HFFc6 (cell line): ENCODE data around the gene PRC1. TPM values are rescaled to one million over a fixed set of nuclear protein-coding genes. Genes with fewer than 3 reads are reported as not detected.

Experiments
- DNase-seq: peaks from one replicate; pipeline ENCODE4 v3.0.0-alpha.2; 2018
- H3K27ac Mint-ChIP-seq: 2 replicates; pipeline ENCODE4 v1.8.0; 2020; ENCODE audit warnings: mild to moderate bottlenecking, mixed read lengths
- H3K27me3 Mint-ChIP-seq: 2 replicates; pipeline ENCODE4 v1.8.0; 2021; ENCODE audit warnings: mild to moderate bottlenecking, moderate library complexity, mixed read lengths; ENCODE audit not compliant: insufficient read depth
- H3K36me3 Mint-ChIP-seq: 2 replicates; pipeline ENCODE4 v1.8.0; 2021; ENCODE audit warnings: low read depth, mixed read lengths
- H3K4me1 Mint-ChIP-seq: 2 replicates; pipeline ENCODE4 v1.8.0; 2020; ENCODE audit warnings: low read depth, mixed read lengths
- H3K4me3 Mint-ChIP-seq: 2 replicates; pipeline ENCODE4 v1.8.0; 2020; ENCODE audit warnings: mild to moderate bottlenecking, moderate library complexity, mixed read lengths
- H3K9me3 Mint-ChIP-seq: 2 replicates; pipeline ENCODE4 v1.8.0; 2020; ENCODE audit warnings: mild to moderate bottlenecking, mixed read lengths
- CTCF ChIP-seq: fragments of 200-600 bp; sonication (generic); IDR thresholded peaks from 2 replicates; pipeline ENCODE4 v1.5.0; 2021; ENCODE audit warnings: antibody characterized with exemption, mild to moderate bottlenecking
- total RNA-seq, 6 experiments: library from RNA; stranded (reverse); fragmentation: NEBNext Ultra II Directional; extraction: Animal tissue kit (Norgen Biotek cat#: 25700); gene quantifications; 2 replicates in 1 of 6; 3 replicates in 5 of 6; pipeline ENCODE4 v1.2.3, GENCODE V29; 2021

PRC1 gene
- total RNA-seq, 6 experiments from 2014 or later, result 85.5 to 210 (median 189) TPM

DNA sequence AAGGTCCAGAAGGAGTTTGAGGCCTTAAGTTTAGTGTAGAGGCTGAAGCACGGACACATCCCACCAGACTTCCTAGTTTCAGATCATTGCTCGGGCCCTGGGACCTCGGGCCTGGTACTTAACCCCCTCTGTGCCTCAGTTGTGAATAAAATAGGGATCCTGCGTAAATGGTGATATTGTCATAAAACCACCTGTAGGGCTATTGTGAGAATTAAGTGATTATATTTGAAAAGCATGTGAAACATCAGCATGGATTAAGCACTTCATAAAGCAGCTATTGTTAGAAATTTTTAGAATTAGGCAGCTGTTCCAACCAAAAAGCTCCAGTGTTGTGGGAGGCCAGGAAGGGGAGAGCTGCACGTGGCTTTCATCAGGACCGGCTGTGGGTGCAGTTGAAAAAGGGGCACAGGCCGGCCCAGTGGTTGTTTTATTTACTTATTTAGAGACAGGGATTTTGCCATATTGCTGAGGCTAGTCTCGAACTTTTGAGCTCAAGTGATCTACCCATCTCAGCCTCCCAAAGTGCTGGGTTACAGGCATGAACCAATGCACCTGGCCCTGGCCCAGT lies 35.2 kb downstream of the PRC1 start:
- Mint-ChIP-seq H3K4me1 (peaks cover 27% of the 10 kb centered on the region), H3K27ac (peak overlapping the region; percentile 43; the same call in 1 of the 2 replicates), H3K36me3 (peaks cover 28% of the 10 kb centered on the region; the same call in 1 of the 2 replicates), H3K4me3 (no peak overlapping the region), H3K9me3 (no peaks in the 10 kb centered on the region), H3K27me3 (peaks cover 8% of the 10 kb centered on the region)
- TF ChIP-seq CTCF, result no peak
- DNase-seq, result no peak

- Mint-ChIP-seq H3K36me3 (peaks cover 31% of the 10 kb centered on the region), H3K9me3 (no peaks in the 10 kb centered on the region), H3K4me3 (peak overlapping the region; percentile 90), H3K27ac (peak overlapping the region; percentile 77), H3K27me3 (peaks cover 8% of the 10 kb centered on the region), H3K4me1 (peaks cover 27% of the 10 kb centered on the region)
- no peak; the same call in 1 of the 2 replicates for TF ChIP-seq CTCF
- DNase-seq, result no peak
Measured at GRCh38 chr15:90957791-90958190, 36.5 kb downstream of the PRC1 start.

- H3K4me3 Mint-ChIP-seq, result peak overlapping the region; percentile 90
- H3K4me1 Mint-ChIP-seq, result peaks cover 27% of the 10 kb centered on the region
- no peaks in the 10 kb centered on the region for H3K9me3 Mint-ChIP-seq
- peaks cover 34% of the 10 kb centered on the region for H3K36me3 Mint-ChIP-seq
- no peak for TF ChIP-seq CTCF
- DNase-seq, result peak; percentile 53
- H3K27me3 Mint-ChIP-seq, result peaks cover 9% of the 10 kb centered on the region
- H3K27ac Mint-ChIP-seq, result peak overlapping the region; percentile 77
Measured at GRCh38 chr15:90957031-90957790, 37.1 kb downstream of the PRC1 start.

- H3K27me3 Mint-ChIP-seq, result peaks cover 9% of the 10 kb centered on the region
- peak; percentile 97 for TF ChIP-seq CTCF
- peak overlapping the region; percentile 96 for H3K27ac Mint-ChIP-seq
- H3K4me1 Mint-ChIP-seq, result peaks cover 27% of the 10 kb centered on the region
- H3K4me3 Mint-ChIP-seq, result peak overlapping the region; percentile 90
- H3K36me3 Mint-ChIP-seq, result peaks cover 31% of the 10 kb centered on the region
- peak; percentile 57 for DNase-seq
- no peaks in the 10 kb centered on the region for H3K9me3 Mint-ChIP-seq
Measured at GRCh38 chr15:90956274-90957030, 37.9 kb downstream of the PRC1 start.

GRCh38 chr15:90955624-90956273 lies 38.6 kb downstream of the PRC1 start:
- H3K27ac Mint-ChIP-seq, result peak overlapping the region; percentile 96
- H3K36me3 Mint-ChIP-seq, result peaks cover 24% of the 10 kb centered on the region
- H3K9me3 Mint-ChIP-seq, result no peaks in the 10 kb centered on the region
- no peak for DNase-seq
- peaks cover 27% of the 10 kb centered on the region for H3K4me1 Mint-ChIP-seq
- no peak for TF ChIP-seq CTCF
- peaks cover 9% of the 10 kb centered on the region for H3K27me3 Mint-ChIP-seq
- peak overlapping the region; percentile 90 for H3K4me3 Mint-ChIP-seq
